ENCODE results near the gene MOB3C. TPM values are rescaled to one million over a fixed set of nuclear protein-coding genes. Genes with fewer than 3 reads are reported as not detected.

The MOB3C gene
- total RNA-seq, 1 experiment from 2014 or later: 13.2 TPM

- Histone ChIP-seq H3K4me2 (ENCODE audit: low read length) (no peak overlapping the region), H3K4me1 (ENCODE audit: insufficient read depth, low read length) (no peaks in the 10 kb centered on the region), H3K9me2 (replicated peaks; ENCODE audit: low read length) (no peaks in the 10 kb centered on the region), H3K4me3 (ENCODE audit: low read length) (no peak overlapping the region), H3K27ac (ENCODE audit: low read length) (no peak overlapping the region), H3K27me3 (ENCODE audit: low read length) (no peaks in the 10 kb centered on the region), H3K36me3 (ENCODE audit: low read depth, low read length) (peaks cover 36% of the 10 kb centered on the region), H3K9me3 (ENCODE audit: low read length) (no peaks in the 10 kb centered on the region), H2AFZ (ENCODE audit: low read length) (no peak overlapping the region), H4K20me1 (ENCODE audit: low read length) (no peaks in the 10 kb centered on the region), H3K9ac (ENCODE audit: low read length) (no peak overlapping the region), H3K79me2 (ENCODE audit: low read length) (no peaks in the 10 kb centered on the region), H3F3A (ENCODE audit: low read length, unreplicated experiment) (no peaks in the 10 kb centered on the region)
- TF ChIP-seq CTCF (conservative IDR thresholded peaks at IDR 0.05; ENCODE audit: low read depth, low read length) (no peak), EZH2phosphoT487 (IDR thresholded peaks at IDR 0.05; ENCODE audit: borderline replicate concordance, low read length) (no peak), EZH2 (IDR thresholded peaks at IDR 0.05; ENCODE audit: low read length, unreplicated experiment) (no peak)
- CTCF ChIA-PET: no interaction called here
- intact Hi-C loops (cut with micrococcal nuclease): no loop called here
- DNase-seq: no peak
- no peak for ATAC-seq
- POLR2A ChIA-PET (ENCODE audit: unreplicated experiment): no interaction called here
- no TSS peak for BruUV-seq (replicated peaks)
Observed at GRCh38 chr1:46582972-46583371, 33.6 kb downstream of the MOB3C start.

- Histone ChIP-seq H3K9me3 (ENCODE audit: low read length) (no peaks in the 10 kb centered on the region), H3K4me2 (ENCODE audit: low read length) (no peak overlapping the region), H3F3A (ENCODE audit: low read length, unreplicated experiment) (no peaks in the 10 kb centered on the region), H3K4me1 (ENCODE audit: insufficient read depth, low read length) (no peaks in the 10 kb centered on the region), H3K4me3 (ENCODE audit: low read length) (no peak overlapping the region), H2AFZ (ENCODE audit: low read length) (no peak overlapping the region), H3K79me2 (ENCODE audit: low read length) (no peaks in the 10 kb centered on the region), H3K9me2 (replicated peaks; ENCODE audit: low read length) (no peaks in the 10 kb centered on the region), H3K27ac (ENCODE audit: low read length) (no peak overlapping the region), H3K27me3 (ENCODE audit: low read length) (no peaks in the 10 kb centered on the region), H4K20me1 (ENCODE audit: low read length) (no peaks in the 10 kb centered on the region), H3K36me3 (ENCODE audit: low read depth, low read length) (peaks cover 36% of the 10 kb centered on the region), H3K9ac (ENCODE audit: low read length) (no peak overlapping the region)
- ChIA-PET CTCF (no interaction called here), POLR2A (ENCODE audit: unreplicated experiment) (no interaction called here)
- intact Hi-C loops (cut with micrococcal nuclease): no loop called here
- TF ChIP-seq EZH2phosphoT487 (IDR thresholded peaks at IDR 0.05; ENCODE audit: borderline replicate concordance, low read length) (no peak), EZH2 (IDR thresholded peaks at IDR 0.05; ENCODE audit: low read length, unreplicated experiment) (no peak), CTCF (conservative IDR thresholded peaks at IDR 0.05; ENCODE audit: low read depth, low read length) (no peak)
- DNase-seq: no peak
- no peak for ATAC-seq
- no TSS peak for BruUV-seq (replicated peaks)
Observed at GRCh38 chr1:46581681-46582455, 34.7 kb downstream of the MOB3C start.
